HG02610 (cell line): ENCODE data around the gene RAP1GAP.

Source experiments
- ATAC-seq: cut with Tn5 transposase; IDR thresholded peaks from one replicate; pipeline ENCODE4 v1.9.1; 2021; ENCODE audit warnings: mild to moderate bottlenecking, moderate library complexity; ENCODE audit not compliant: unreplicated experiment

Gene RAP1GAP

DNA sequence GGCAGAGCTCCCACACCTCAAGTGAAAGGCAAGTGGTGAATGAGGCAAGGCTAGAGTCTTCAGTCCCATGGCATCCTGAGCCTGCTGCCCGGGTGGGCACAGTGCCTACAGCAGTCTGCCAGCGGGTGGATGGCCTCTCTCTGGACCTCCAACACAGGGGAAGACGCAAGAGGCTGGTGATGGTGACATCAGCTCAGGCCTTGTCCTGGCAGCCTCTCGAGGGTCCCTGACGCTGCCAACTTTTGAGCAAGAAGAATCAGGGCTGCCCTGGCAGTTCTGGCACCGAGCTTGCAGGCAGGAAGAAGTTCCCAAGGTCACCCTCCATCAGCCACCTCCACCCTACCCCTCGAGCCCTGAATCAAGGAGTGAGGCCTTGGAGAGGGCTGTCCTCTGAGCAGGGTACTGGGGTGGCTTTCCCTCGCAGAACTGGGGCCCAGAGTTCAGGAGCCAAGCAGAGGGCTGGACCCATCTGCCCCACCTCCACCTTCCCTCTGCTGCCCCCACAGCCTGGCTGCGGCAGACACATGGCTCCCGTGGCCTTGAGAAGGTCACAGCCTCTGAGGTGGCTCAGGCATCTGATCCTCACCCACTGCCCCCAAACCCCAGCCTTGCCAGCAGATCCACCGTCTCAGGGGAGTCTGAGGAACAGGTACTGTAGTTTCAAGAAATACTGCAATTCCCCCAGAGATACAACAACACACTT lies 5.8 kb downstream of the RAP1GAP start:
- no peak for ATAC-seq

DNA sequence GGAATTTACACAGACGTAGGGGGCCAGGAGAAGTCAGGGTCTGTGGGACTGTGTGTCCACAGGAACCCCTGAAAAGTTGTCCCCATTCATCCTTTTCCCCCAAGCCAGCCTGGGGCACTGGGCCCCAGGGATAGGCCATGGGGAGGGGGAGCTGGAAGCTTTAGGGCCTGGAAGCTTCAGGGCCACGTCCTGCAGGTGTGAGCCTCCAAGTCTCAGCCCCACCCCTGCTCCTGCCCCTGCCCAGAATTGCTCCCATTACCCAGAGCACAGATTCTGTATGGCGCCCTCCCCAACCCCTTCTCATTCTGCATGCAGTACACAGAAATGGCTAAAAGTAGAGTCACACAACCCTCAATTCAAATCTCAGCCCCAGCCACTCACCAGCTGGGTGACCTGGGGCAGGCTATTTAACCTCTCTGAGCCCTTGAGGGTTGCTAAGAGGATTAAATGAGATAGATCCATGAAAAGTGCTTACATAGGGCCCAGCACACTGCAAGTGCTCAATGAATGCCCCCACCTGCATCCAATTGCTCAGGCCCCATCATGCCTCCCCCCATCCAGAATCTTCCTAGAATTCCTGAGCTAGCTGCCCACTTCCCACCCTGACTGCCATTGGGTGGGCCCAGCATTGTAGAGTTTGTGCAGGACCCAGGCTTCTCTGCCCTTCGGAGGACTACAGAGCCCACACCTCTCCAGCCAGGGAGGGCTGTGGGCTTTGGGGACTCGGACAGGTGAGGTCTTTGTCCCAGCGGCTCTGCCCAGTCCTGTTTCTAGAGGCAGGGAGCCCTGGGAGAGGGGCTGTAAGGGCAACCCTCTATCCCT lies 6.5 kb downstream of the RAP1GAP start:
- ATAC-seq: no peak

DNA sequence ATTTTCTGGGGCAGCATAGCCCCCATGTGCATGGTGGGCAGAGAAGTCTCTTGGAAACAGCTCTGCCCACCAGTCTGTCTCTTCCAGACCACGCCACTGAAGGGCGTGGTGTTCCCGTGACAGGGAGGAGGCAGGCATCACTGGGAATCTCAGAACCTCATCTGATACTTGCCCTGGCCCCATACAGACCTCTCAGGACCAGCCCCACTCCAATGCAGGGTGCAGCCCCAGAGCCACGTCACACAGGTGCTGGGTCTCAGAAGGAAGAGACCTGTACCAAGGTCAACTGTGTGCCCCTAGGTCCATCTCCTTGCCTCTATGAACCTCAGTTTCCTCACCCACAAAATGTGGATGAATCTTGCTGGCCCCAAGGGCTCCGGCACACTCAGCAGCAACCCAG lies 7.3 kb downstream of the RAP1GAP start:
- ATAC-seq: no peak

DNA sequence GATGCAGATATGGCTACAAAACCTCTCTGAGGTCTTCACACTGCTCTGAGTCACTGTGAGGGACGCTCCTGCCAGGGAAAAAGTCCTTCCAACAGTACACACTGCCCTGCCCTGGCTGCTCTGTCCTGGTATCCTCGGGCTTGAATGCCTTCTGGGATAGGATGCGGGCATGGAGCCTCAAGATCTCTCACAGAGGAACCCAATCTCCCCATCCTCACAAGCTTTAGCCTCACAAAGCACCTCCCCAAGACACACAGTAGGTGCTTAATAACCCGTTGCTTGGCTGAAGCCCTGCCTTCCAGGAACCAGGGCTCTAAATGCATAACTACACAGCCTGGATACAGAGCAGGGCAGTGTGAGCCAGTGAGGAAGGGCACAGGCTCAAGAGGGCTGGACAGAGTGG lies 9.2 kb downstream of the RAP1GAP start:
- ATAC-seq: no peak

DNA sequence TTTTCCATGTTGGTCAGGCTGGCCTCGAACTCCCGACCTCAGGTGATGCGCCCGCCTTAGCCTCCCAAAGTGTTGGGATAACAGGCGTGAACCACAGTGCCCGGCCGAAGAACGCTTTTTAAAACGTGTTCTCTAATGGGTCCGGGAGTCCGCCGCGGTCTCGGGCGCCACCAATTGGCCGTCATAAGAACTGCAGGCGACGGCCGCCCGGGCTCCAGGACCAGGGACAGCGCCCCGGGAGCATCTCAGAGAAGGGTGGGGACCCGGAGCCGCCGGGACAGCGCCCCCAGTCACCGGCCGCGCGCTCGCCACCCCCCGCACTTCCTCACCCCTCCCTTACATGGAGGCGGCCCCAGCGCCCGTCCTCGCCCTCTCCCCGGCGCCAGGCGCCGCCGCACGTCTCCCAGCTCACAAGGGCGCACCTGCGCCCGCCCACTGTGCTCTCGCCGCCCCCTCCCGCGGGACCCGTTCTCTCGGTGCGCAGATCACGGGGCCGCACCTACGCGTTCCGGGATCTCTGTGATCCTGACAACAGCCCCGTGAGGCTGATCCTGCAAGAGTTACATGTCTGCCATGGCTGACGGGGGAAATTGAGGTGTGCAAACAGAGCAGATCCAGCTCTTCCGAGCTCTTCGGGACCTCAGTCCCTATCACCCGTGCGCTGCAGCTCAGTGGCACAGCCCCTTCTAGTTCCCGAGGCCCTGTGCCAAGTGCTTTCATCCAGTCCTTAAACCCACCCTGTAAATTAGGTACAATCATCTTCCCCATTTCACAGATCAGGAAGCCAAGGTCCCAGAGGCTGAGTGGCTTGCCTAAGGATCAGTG lies 9.8 kb downstream of the RAP1GAP start:
- ATAC-seq: no peak

DNA sequence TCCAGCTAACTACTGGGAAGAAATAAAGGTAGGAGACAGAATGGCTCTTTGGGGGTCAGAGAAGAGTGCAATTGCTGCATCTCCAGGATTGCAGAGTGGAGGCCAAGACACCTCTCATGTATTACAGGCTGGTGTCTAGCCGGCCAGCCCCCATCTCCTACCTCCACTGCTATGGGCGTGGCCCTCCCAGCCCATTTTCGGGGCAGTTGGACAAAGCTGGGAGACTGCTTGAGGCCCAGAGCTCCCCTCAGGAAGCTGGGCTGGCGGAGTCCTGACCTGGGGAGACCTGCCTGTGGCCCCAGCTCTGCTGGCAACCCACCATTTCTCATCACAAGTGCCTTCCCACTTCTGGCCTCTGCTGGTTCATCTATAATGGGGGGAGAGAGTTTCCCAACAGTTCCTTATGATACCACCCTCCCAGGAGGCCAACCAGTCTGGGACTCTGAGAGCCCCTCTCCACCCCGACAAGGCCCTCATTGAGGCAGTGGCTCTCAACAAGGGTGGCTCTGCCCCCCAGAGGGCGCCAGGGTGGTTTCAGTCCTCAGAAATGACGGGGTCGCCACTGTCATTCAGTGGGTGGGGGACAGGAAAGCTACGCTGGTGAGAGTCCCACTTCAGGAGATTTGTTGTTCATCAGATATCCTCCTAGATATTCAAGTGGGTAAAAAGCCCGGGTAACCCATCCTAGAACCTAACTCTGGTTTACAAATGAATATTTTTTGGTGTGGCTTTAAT lies 11.5 kb downstream of the RAP1GAP start:
- no peak for ATAC-seq

DNA sequence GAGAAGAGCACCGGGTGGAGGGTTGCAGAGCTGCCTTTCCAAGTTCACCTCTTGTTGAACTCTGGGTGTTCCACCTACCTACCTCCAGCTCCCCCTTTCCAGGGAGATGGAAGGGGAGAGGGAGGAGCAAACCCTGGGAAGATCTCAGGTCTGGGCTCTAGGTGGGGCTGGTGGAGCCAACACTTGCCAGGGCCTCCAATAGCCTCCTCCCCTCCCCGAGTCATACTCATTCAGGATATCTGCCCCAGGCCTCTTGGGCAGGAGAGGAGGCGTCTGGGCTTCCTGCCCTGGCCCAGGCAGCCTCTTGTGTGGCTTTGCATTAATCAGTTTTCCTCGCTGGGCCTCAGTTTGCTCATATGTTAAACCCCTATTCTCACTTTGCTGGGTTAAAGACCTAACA lies 13.4 kb downstream of the RAP1GAP start:
- ATAC-seq: no peak

DNA sequence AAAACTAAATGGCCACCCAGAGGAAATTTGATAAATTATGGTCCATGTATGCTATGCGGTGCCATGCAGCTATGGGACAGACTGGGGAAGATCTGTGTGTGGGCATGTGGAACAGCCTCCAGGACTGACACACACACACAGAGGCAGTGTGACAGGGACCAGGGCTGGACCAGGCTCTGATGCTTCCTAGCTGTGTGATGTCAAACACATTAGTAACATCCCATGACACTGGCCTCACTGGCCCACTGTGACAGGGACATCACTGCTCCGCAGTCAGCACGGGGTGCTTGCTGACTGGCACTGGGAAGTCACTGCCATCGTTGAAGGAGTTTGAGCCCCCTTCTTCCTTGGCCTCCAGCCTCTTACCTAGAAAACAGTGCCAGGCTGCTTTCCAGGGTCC lies 13.9 kb downstream of the RAP1GAP start:
- no peak for ATAC-seq

DNA sequence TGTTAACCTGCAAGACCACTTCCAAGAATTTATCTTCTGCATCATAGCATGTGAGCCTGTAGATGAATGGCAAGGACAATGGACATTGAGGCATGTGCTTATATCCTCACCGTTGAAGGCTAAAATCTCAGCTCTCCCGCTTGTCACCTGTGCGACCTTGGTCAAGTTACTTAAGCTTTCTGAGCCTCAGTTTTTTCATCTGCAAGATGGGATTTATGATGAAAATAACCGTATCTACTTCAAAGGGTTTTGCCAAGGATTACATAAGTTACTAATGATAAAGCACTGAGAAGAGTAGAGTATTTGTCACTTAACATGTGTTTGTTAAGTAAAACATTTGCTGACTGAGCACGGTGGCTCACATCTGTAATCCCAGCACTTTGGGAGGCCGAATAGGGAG lies 14.9 kb downstream of the RAP1GAP start:
- no peak for ATAC-seq

DNA sequence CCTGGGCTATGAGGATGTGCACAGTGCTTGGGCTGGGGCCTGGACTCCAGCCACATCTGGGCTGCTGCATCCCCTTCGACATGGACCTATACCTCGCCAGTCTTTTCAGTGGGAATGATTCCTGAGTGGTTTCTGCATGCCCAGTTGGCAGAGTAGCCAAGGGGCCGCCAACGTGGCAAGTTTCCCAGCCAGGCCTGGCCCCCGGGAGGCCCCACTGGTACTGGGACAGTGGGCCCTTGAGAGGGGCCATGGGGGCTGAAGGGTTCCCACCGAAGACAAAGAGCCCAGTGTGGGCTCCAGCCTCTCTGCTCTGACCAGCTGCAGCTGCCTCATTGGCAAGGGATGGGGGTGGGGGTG lies 15.4 kb downstream of the RAP1GAP start:
- no peak for ATAC-seq

DNA sequence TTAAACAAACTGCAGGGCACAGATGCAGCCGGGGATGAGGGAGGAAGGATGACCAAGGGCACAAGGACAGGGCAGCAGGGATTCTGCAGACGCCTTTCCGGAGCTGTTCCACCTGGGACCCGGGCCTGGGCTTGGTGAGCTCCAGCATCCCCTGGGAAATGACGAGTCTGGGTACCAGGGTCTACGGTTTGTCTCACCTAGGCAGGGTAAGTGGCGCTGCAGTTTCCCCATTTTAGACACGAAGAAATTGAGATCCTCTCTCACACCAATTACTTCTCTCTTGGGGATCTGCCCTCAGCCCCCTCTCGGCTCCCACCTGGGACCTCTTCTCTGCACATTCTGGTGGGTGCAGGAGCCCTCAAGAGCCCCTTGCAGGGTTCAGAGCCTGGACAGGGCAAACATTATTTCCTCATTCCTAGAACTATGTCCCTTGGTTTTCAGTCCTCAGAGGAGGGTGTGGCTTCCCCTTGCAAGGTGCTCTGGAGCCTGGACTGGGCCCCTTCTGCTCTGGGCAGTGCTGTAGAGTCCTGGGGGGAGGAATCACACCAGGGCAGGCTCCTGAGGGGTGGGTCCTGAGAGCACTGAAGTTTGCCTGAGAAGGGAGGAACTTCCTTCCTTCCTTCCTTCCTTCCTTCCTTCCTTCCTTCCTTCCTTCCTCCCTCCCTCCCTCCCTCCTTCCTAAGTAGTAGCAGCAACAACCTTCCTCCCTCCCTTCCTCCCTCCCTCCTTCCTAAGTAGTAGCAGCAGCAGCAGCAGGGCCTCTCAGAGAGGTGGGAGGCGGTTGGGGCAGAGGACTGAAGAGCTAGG lies 16.0 kb downstream of the RAP1GAP start:
- no peak for ATAC-seq

DNA sequence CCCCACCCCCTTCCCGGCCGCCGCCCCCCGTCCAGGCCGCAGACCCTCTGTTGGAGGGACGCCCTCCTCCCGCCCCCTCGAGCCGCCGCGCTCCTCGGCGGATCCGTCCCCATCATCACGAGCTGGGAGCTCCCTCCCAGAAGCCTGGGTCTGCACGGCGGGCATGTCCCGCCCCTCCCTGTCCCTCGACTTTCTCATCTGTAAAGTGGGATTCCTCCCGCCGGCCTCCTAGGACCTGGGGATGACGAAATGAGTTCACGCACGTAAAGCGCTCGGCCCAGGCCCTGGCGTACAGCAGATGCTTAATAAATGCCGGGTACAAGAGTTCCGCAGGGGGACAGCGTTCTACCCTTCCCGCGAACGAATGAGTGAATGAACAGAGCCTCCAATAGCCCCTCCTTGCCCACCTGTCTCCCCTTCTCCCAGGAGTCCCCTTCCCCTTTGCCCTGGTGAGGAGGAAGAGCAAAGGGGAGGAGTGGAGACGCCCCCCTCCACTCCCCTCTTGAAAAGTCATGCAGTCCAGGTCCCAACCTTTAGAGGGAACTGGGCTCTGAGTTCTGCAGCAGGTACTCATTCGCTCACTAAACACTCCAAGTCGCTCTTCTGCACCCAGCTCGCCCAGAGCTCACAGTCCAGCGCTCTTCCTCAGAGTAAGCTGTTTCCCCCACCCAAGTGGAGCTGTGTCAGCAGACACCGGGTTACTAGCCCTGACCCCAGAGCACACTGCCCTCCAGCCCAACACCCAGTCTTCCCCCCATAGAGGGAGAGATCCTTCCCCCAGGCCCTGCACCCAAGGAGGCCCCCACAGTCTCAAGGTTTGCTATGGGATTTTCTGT lies 16.8 kb downstream of the RAP1GAP start:
- ATAC-seq: no peak

DNA sequence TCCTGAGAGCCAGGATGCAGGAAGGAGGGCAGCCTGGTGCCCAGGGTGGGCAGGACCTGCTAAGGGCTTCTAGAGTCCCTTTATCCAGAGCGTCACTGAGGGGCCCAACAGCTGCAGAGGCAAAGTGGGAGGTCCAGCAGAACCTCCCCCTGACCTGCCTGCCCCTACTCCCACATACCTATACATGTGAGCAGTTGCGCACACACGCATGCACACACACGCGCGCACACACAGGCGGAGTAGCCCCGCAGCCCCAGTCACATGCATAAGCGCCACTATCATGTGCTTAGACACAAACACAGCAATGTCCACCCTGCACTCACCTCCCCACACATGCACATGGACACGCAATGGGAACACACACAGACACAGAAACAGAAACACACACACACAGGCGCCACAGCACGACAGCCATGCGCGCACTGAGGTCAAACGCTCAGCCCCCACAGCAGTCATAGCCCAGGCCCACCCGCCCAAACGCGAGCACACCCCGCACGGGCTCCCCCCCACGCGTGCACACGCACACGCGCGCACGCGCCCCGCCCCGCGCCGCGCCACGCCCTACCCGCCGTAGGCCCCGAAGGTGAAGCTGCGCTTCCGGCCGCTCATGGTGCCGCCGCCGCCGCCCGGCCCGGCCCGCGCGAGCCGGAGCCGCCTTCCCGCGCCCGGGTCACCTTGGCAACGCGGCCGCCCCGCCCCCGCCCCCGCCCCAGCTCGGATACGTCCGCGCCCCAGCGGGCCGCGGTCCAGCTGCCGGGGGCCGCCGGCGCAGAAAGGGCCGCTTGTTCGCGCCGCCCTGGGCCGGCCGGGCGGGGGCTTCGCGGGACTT lies 17.7 kb downstream of the RAP1GAP start:
- ATAC-seq: no peak

DNA sequence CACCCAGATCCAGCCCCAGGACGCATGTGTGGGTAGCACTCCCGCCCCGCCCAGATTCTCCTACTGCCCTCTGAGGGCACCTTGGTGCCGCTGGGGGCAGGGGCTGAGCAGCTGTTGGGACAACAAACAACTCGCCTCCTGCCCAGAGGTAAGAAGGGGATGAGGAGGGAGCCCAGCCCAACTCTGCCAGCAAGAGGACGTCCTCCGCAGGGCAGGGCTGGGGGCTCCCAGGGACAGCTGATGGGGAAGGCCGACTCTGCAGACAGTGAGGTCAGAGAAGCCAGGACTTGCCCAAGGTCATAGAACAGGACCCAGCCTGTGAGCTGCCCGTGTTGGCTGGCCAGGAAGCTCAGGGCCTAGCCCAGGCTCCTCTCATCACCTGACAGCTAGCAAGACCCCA lies 18.8 kb downstream of the RAP1GAP start:
- ATAC-seq: no peak

DNA sequence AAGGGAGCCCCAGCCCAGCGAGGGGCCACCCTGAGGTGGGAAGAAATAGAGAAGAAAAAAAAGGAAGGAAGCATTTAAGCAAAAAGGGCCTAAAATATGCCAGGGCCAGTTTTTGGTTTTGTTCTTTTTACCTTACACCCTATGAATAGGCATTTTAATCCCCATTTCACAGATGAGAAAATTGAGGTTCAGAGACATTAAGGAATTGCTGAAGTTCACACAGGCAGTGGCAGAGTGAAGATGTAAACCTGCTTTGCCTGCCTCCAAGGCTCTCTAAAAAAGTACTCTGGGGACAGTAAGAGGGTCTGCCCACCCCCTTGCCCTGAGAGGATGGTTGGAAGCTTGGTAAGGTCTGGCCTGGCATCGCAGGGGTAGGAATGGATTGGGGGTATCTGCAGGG lies 19.8 kb downstream of the RAP1GAP start:
- ATAC-seq: no peak

DNA sequence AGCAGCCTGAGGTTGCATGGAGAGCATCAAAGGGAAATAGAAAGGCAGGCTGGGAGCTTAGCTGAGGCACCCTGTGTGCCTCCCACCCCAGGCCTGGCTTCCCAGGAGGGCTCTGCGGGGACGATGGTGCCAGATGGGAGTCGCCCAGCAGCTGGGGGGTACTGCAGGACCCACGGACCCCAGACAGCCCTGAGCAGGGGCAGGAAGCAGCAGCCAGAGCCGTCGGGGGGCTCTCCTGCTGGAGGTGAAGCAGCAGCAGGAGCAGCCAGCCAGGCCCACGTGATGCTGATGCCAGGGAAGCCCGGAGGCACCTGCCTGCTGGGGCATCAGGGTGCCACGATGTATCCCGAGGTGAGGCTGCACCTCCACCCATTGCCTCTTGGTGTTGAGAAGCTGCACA lies 20.4 kb downstream of the RAP1GAP start:
- no peak for ATAC-seq

DNA sequence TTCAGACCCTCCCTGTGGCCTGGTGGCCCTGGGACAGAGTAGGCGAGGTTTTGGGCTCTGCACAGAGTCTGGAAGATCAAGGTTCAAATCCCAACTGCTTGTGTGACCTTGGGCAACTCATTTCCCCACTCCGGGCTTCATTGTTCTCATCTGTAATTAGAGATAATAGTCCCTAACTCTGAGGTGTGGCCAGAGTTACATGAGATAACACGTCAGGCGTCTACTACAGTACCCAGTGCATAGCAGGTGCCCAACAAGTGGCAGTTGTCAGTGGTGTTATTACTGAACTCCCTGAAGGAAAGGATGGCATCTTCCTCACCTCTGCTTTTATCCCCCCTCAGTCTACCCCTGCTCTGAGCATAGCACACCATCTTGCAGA lies 20.8 kb downstream of the RAP1GAP start:
- ATAC-seq: no peak
